Measurements from ENCODE around the gene MYCN. TPM values are rescaled to one million over a fixed set of nuclear protein-coding genes. Genes with fewer than 3 reads are reported as not detected.

The MYCN gene
- polyA plus RNA-seq, 1 of the 3 experiments (the other 2 are of a cell fraction): 0.03 TPM

DNA sequence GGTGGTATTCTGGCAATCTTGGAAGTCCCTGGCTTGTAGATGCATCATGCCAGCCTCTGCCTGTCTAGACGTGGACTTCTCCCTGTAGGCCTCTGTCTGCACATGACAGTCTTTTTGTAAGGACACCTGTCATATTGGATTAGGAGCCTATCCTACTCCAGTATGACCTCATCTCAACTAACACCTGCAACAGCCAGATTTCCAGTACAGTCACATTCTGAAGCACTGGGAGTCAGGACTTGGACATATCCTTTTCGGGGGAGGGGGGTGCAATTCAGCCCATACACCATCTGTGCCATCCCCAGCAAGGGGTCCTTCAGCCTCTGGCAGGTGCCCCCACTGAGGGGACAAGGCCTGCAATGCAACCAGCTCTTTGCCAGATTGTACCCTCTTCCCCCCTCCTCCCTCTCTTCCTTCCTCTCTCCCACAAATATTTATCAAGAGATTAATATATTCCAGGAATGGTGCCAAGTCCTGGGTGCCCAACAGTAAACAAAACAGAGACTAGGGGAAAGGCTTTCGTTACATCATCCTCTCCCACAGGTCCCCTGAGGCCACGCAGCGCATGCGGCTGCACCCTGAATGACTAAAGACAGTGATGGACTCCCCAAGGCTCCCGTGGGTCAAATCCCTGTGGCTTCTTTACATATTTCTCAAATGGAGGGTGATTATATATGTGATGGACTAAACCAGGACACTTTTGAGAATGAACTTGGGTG, 20.5 kb upstream of the MYCN start:
- H3K4me3 ChIP-seq (ENCODE audit: low read depth in 2 of 2, low read length in 1 of 2): no peak overlapping the region
- 35% methylated on average over 7 of the region's 7 CpGs for WGBS (ENCODE audit: low lambda C conversion rate)
- H3K9ac ChIP-seq: no peak overlapping the region
- H3K4me1 ChIP-seq (ENCODE audit: control insufficient read depth in 1 of 2, insufficient read depth in 2 of 2, low read depth in 1 of 2, low read length in 1 of 2): peaks cover 0 to 16% of the 10 kb centered on the region in 2 experiments; a peak in 1 of 4 replicates
- no peaks in the 10 kb centered on the region for H3K9me3 ChIP-seq
- H3K79me2 ChIP-seq (ENCODE audit: insufficient read depth): no peaks in the 10 kb centered on the region
- H3K27me3 ChIP-seq (ENCODE audit: insufficient read depth): no peaks in the 10 kb centered on the region
- H3K9me2 ChIP-seq: no peaks in the 10 kb centered on the region
- DNase-seq: peak; percentile 48
- TF ChIP-seq, protein P1, sequence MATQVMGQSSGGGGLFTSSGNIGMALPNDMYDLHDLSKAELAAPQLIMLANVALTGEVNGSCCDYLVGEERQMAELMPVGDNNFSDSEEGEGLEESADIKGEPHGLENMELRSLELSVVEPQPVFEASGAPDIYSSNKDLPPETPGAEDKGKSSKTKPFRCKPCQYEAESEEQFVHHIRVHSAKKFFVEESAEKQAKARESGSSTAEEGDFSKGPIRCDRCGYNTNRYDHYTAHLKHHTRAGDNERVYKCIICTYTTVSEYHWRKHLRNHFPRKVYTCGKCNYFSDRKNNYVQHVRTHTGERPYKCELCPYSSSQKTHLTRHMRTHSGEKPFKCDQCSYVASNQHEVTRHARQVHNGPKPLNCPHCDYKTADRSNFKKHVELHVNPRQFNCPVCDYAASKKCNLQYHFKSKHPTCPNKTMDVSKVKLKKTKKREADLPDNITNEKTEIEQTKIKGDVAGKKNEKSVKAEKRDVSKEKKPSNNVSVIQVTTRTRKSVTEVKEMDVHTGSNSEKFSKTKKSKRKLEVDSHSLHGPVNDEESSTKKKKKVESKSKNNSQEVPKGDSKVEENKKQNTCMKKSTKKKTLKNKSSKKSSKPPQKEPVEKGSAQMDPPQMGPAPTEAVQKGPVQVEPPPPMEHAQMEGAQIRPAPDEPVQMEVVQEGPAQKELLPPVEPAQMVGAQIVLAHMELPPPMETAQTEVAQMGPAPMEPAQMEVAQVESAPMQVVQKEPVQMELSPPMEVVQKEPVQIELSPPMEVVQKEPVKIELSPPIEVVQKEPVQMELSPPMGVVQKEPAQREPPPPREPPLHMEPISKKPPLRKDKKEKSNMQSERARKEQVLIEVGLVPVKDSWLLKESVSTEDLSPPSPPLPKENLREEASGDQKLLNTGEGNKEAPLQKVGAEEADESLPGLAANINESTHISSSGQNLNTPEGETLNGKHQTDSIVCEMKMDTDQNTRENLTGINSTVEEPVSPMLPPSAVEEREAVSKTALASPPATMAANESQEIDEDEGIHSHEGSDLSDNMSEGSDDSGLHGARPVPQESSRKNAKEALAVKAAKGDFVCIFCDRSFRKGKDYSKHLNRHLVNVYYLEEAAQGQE (IDR thresholded peaks at IDR 0.05; ENCODE audit: low read depth, low read length): no peak
- ChIA-PET POLR2A (no interaction called here), CTCF (interaction anchor here (1.0 kb wide), 1 partner anchor 123 kb away, joined by 3 read pairs; no protein-coding TSS in a partner anchor)
- no peak overlapping the region for H3K27ac ChIP-seq (ENCODE audit: low read depth in 2 of 2, low read length in 1 of 2)
- H3K36me3 ChIP-seq (replicated peaks in 1 of 2; ENCODE audit: control insufficient read depth in 1 of 2, insufficient read depth in 2 of 2, low read length in 1 of 2): no peaks in the 10 kb centered on the region
- no peak overlapping the region for H3K4me2 ChIP-seq
- no peaks in the 10 kb centered on the region for H4K20me1 ChIP-seq (ENCODE audit: insufficient read depth)
- H3F3A ChIP-seq (replicated peaks; ENCODE audit: insufficient read depth): no peaks in the 10 kb centered on the region
- no peak overlapping the region for H2AFZ ChIP-seq (ENCODE audit: low read depth)

DNA sequence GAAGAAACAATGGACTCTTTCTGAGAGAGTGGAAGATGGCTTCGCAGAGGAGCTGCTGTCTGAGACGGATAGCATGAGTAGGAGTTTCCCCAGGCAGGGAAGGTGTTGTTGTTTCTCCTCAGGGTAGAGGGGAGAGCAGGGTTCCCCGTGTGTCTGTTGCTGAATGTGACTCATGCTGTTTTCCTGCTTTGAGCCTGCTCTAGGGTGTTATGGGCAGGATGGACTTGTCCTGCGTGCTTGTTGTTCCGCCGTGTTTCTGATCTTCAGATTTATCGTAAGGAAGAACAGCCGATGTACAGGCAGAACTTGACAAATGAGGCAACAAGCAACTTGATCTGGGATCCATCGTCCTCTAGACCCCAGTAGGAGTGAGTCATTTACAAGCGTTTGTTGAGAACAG, 19.7 kb upstream of the MYCN start:
- DNase-seq: no peak
- H3K4me1 ChIP-seq (ENCODE audit: control insufficient read depth in 1 of 2, insufficient read depth in 2 of 2, low read depth in 1 of 2, low read length in 1 of 2): peaks cover 0 to 16% of the 10 kb centered on the region in 2 experiments; a peak in 1 of 4 replicates
- no peak overlapping the region for H3K9ac ChIP-seq
- CTCF ChIA-PET: interaction anchor here (0.9 kb wide), 1 partner anchor 19 kb away, joined by 5 read pairs; no protein-coding TSS in a partner anchor
- no peak overlapping the region for H3K4me2 ChIP-seq
- H2AFZ ChIP-seq (ENCODE audit: low read depth): no peak overlapping the region
- no peaks in the 10 kb centered on the region for H3F3A ChIP-seq (replicated peaks; ENCODE audit: insufficient read depth)
- TF ChIP-seq MEF2A (IDR thresholded peaks at IDR 0.05; ENCODE audit: borderline replicate concordance, low read depth) (no peak), RFX5 (IDR thresholded peaks at IDR 0.05; ENCODE audit: low read length) (no peak), FOSL2 (IDR thresholded peaks at IDR 0.05; ENCODE audit: borderline replicate concordance, low read depth) (no peak), YY1 (IDR thresholded peaks at IDR 0.05; ENCODE audit: low read depth) (no peak), SIN3A (IDR thresholded peaks at IDR 0.05; ENCODE audit: borderline replicate concordance, low read depth, low read length) (no peak), SMC3 (IDR thresholded peaks at IDR 0.05; ENCODE audit: low read depth, low read length) (no peak), EZH2phosphoT487 (IDR thresholded peaks at IDR 0.05; ENCODE audit: borderline replicate concordance, low read depth) (no peak), FOXM1 (IDR thresholded peaks at IDR 0.05; ENCODE audit: low read depth) (no peak), NRF1 (IDR thresholded peaks at IDR 0.05; ENCODE audit: low read depth, low read length) (no peak), MXI1 (IDR thresholded peaks at IDR 0.05; ENCODE audit: low read depth, low read length) (no peak)
- TF ChIP-seq, protein P2, sequence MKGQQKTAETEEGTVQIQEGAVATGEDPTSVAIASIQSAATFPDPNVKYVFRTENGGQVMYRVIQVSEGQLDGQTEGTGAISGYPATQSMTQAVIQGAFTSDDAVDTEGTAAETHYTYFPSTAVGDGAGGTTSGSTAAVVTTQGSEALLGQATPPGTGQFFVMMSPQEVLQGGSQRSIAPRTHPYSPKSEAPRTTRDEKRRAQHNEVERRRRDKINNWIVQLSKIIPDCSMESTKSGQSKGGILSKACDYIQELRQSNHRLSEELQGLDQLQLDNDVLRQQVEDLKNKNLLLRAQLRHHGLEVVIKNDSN (IDR thresholded peaks at IDR 0.05; ENCODE audit: borderline replicate concordance, low read depth): no peak
- TF ChIP-seq, protein P3, sequence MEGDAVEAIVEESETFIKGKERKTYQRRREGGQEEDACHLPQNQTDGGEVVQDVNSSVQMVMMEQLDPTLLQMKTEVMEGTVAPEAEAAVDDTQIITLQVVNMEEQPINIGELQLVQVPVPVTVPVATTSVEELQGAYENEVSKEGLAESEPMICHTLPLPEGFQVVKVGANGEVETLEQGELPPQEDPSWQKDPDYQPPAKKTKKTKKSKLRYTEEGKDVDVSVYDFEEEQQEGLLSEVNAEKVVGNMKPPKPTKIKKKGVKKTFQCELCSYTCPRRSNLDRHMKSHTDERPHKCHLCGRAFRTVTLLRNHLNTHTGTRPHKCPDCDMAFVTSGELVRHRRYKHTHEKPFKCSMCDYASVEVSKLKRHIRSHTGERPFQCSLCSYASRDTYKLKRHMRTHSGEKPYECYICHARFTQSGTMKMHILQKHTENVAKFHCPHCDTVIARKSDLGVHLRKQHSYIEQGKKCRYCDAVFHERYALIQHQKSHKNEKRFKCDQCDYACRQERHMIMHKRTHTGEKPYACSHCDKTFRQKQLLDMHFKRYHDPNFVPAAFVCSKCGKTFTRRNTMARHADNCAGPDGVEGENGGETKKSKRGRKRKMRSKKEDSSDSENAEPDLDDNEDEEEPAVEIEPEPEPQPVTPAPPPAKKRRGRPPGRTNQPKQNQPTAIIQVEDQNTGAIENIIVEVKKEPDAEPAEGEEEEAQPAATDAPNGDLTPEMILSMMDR (IDR thresholded peaks at IDR 0.05): no peak
- no peak overlapping the region for H3K27ac ChIP-seq (ENCODE audit: low read depth in 2 of 2, low read length in 1 of 2)
- H3K4me3 ChIP-seq (ENCODE audit: low read depth in 2 of 2, low read length in 1 of 2): no peak overlapping the region
- H4K20me1 ChIP-seq (ENCODE audit: insufficient read depth): no peaks in the 10 kb centered on the region
- H3K9me2 ChIP-seq: no peaks in the 10 kb centered on the region
- H3K9me3 ChIP-seq: 0 out of 2 replicates have a peak, but pooled peaks cover 4% of the 10 kb centered on the region
- H3K27me3 ChIP-seq (ENCODE audit: insufficient read depth): no peaks in the 10 kb centered on the region
- POLR2A ChIA-PET: no interaction called here
- no peaks in the 10 kb centered on the region for H3K79me2 ChIP-seq (ENCODE audit: insufficient read depth)
- 42% methylated on average over 10 of the region's 10 CpGs for WGBS (ENCODE audit: low lambda C conversion rate)
- H3K36me3 ChIP-seq (replicated peaks in 1 of 2; ENCODE audit: control insufficient read depth in 1 of 2, insufficient read depth in 2 of 2, low read length in 1 of 2): no peaks in the 10 kb centered on the region
